Measurements from ENCODE around the gene SAMD4A.
A peak's percentile ranks its signal among the peaks of the same experiment; 100 is the strongest.

The SAMD4A gene

GRCh38 chr14:54805445-54806322, 238.8 kb downstream of the SAMD4A start:
- DNase-seq (ENCODE audit: low read depth) = peak; percentile 70

- no peak for DNase-seq (ENCODE audit: low read depth)
Observed at GRCh38 chr14:54806616-54807015, 239.7 kb downstream of the SAMD4A start.

GRCh38 chr14:54807428-54807827, 240.5 kb downstream of the SAMD4A start:
- no peak for DNase-seq (ENCODE audit: low read depth)

- DNase-seq (ENCODE audit: low read depth) = no peak
Observed at GRCh38 chr14:54807881-54808280, 241.0 kb downstream of the SAMD4A start.

GRCh38 chr14:54808326-54809161, 241.6 kb downstream of the SAMD4A start:
- no peak for DNase-seq (ENCODE audit: low read depth)

- DNase-seq (ENCODE audit: low read depth) = no peak
Observed at GRCh38 chr14:54809767-54810166, 242.8 kb downstream of the SAMD4A start.

- no peak for DNase-seq (ENCODE audit: low read depth)
Observed at GRCh38 chr14:54812617-54813016, 245.7 kb downstream of the SAMD4A start.

- no peak for DNase-seq (ENCODE audit: low read depth)
Observed at GRCh38 chr14:54813081-54813480, 246.2 kb downstream of the SAMD4A start.

- DNase-seq (ENCODE audit: low read depth) = no peak
Observed at GRCh38 chr14:54814076-54814475, 247.1 kb downstream of the SAMD4A start.

- no peak for DNase-seq (ENCODE audit: low read depth)
Observed at GRCh38 chr14:54815016-54815415, 248.1 kb downstream of the SAMD4A start.

GRCh38 chr14:54815515-54815914, 248.6 kb downstream of the SAMD4A start:
- DNase-seq (ENCODE audit: low read depth) = no peak

- DNase-seq (ENCODE audit: low read depth) = no peak
Observed at GRCh38 chr14:54816450-54816849, 249.5 kb downstream of the SAMD4A start.

- DNase-seq (ENCODE audit: low read depth) = no peak
Observed at GRCh38 chr14:54817506-54817905, 250.6 kb downstream of the SAMD4A start.

- peak; percentile 68 for DNase-seq (ENCODE audit: low read depth)
Observed at GRCh38 chr14:54818201-54819133, 251.5 kb downstream of the SAMD4A start.

GRCh38 chr14:54822685-54823084, 255.8 kb downstream of the SAMD4A start:
- DNase-seq (ENCODE audit: low read depth) = no peak

GRCh38 chr14:54823757-54824549, 257.0 kb downstream of the SAMD4A start:
- DNase-seq (ENCODE audit: low read depth) = no peak

- DNase-seq (ENCODE audit: low read depth) = no peak
Observed at GRCh38 chr14:54828037-54828436, 261.1 kb downstream of the SAMD4A start.

GRCh38 chr14:54829486-54830224, 262.7 kb downstream of the SAMD4A start:
- no peak for DNase-seq (ENCODE audit: low read depth)

GRCh38 chr14:54830650-54831049, 263.7 kb downstream of the SAMD4A start:
- no peak for DNase-seq (ENCODE audit: low read depth)

- DNase-seq (ENCODE audit: low read depth) = no peak
Observed at GRCh38 chr14:54834081-54834480, 267.2 kb downstream of the SAMD4A start.
